ENCODE measurements around the gene IGSF8.
"Not testable (repeated sequence)": the region's sequence is repeated elsewhere in the genome, so short reads cannot be mapped to it uniquely, and the experiment has no call there.

The IGSF8 gene

DNA sequence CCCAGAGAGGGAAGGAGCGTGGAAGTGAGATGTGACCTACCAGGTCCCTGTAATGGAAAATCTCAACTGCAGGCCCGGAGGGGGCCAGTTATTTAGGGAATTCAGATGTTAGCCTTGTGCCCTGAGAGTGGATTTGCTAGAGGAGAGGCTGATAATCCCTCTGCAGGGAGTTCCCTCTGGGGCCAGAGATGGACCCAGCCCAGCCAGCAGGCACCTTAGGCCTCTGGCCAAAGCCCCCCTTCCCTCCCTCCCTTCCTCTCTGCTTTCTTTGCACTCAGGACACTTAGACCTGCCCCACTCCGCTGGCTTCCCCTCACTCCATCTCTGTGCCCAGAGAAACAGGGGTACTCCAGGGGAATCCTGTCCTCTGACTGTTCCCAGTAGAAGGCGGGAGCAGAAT, 15.7 kb upstream of the IGSF8 start:
- H3K4me3 ChIP-seq = no peak overlapping the region
- no peak for DNase-seq (ENCODE audit: low read depth, low spot score)
- no peak overlapping the region for H3K27ac ChIP-seq
- H3K36me3 ChIP-seq (ENCODE audit: insufficient read depth, low read length) = no peaks in the 10 kb centered on the region
- no peaks in the 10 kb centered on the region for H3K9me3 ChIP-seq (ENCODE audit: low read depth, low read length)
- TF ChIP-seq POLR2AphosphoS5 (IDR thresholded peaks at IDR 0.05; ENCODE audit: borderline replicate concordance, low read depth, low read length) (no peak), FOXP2 (optimal IDR thresholded peaks at IDR 0.05; ENCODE audit: control extremely low read depth, extremely low read length, insufficient read depth) (no peak), EZH2 (IDR thresholded peaks at IDR 0.05) (no peak)
- H3K9ac ChIP-seq (ENCODE audit: insufficient read length) = no peak overlapping the region

DNA sequence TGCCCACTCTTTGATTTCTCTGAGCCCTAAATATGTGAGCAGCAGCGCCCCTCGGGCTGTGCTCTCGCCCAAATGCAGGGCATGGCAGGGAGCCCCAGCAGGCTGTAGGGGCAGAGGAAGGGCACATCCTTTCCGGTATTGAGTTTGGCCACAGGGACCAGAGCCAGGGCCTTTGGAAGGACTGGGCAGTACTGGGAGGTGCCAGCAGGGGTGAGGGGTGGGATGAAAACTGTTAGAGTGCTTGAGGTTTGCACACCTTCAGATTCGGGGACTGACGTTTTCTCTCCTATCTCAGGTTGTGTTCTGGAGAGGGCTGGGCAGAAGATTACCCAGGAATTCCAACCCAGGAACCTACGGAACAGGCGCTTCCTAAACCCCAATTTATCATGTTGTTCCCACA, 15.0 kb upstream of the IGSF8 start:
- no peak overlapping the region for H3K4me3 ChIP-seq
- H3K36me3 ChIP-seq (ENCODE audit: insufficient read depth, low read length) = no peaks in the 10 kb centered on the region
- DNase-seq (ENCODE audit: low read depth, low spot score) = no peak
- H3K9ac ChIP-seq (ENCODE audit: insufficient read length) = no peak overlapping the region
- no peaks in the 10 kb centered on the region for H3K9me3 ChIP-seq (ENCODE audit: low read depth, low read length)
- no peak overlapping the region for H3K27ac ChIP-seq
- TF ChIP-seq FOXP2 (optimal IDR thresholded peaks at IDR 0.05; ENCODE audit: control extremely low read depth, extremely low read length, insufficient read depth) (no peak), EZH2 (IDR thresholded peaks at IDR 0.05) (no peak), POLR2AphosphoS5 (IDR thresholded peaks at IDR 0.05; ENCODE audit: borderline replicate concordance, low read depth, low read length) (no peak)

DNA sequence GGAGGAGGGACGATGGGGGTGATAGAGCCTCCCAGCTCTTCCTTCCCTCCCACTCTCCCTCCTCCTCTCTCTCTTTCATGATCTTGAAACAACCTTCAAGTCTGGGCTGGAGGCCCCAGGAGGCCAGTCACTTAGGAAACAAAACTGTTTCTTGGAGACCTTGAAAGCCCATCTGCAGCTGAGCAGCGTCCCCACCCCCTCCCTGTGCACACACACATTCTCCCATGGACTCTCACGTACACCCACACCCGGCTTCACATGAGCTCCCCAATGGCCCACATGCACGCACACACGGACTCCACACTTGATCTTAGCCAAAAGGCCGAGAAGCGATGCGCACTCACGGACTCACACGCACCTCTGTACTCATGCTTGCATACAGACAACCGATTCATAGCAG, 13.9 kb upstream of the IGSF8 start:
- no peaks in the 10 kb centered on the region for H3K9me3 ChIP-seq (ENCODE audit: low read depth, low read length)
- H3K4me3 ChIP-seq = no peak overlapping the region
- no peaks in the 10 kb centered on the region for H3K36me3 ChIP-seq (ENCODE audit: insufficient read depth, low read length)
- TF ChIP-seq POLR2AphosphoS5 (IDR thresholded peaks at IDR 0.05; ENCODE audit: borderline replicate concordance, low read depth, low read length) (no peak), FOXP2 (optimal IDR thresholded peaks at IDR 0.05; ENCODE audit: control extremely low read depth, extremely low read length, insufficient read depth) (no peak), EZH2 (IDR thresholded peaks at IDR 0.05) (no peak)
- H3K27ac ChIP-seq = no peak overlapping the region
- DNase-seq (ENCODE audit: low read depth, low spot score) = no peak
- H3K9ac ChIP-seq (ENCODE audit: insufficient read length) = no peak overlapping the region

DNA sequence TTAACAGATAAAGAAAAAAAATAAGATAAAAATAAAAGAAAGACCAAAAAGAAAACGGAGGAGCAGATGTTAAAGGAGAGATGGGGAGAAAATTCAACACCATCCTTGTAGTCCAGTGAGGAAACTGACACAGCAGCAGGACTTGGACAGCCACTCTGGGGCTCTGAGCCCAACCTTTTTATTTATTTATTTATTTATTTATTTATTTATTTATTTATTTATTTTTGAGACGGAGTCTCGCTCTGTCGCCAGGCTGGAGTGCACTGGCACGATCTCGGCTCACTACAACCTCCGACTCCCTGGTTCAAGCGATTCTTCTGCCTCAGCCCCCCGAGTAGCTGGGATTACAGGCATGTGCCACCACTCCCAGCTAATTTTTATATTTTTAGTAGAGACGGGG, 13.0 kb upstream of the IGSF8 start:
- not testable (repeated sequence) for H3K27ac ChIP-seq; H3K9me3 ChIP-seq (ENCODE audit: low read depth, low read length); H3K36me3 ChIP-seq (ENCODE audit: insufficient read depth, low read length); H3K9ac ChIP-seq (ENCODE audit: insufficient read length); DNase-seq (ENCODE audit: low read depth, low spot score); H3K4me3 ChIP-seq

DNA sequence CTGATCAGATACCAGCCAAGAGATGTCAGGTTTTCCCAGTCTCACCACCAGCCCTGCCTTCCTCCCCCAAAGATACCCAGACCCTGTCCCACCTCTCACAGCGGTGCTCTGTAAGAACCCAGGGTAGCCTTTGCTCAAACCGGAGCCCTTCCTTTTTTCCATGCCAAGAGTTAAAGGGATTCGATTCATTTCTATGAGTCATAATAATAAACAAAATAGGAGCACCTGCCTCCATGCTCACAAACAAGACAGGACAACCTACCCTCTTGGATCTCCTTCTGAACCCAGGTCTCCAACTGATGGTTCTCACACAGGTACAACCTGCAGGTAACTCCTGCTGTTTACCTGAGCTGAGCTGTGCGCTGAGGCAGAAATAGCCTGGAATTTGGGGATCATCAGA, 11.3 kb upstream of the IGSF8 start:
- no peak overlapping the region for H3K4me3 ChIP-seq
- DNase-seq (ENCODE audit: low read depth, low spot score) = no peak

DNA sequence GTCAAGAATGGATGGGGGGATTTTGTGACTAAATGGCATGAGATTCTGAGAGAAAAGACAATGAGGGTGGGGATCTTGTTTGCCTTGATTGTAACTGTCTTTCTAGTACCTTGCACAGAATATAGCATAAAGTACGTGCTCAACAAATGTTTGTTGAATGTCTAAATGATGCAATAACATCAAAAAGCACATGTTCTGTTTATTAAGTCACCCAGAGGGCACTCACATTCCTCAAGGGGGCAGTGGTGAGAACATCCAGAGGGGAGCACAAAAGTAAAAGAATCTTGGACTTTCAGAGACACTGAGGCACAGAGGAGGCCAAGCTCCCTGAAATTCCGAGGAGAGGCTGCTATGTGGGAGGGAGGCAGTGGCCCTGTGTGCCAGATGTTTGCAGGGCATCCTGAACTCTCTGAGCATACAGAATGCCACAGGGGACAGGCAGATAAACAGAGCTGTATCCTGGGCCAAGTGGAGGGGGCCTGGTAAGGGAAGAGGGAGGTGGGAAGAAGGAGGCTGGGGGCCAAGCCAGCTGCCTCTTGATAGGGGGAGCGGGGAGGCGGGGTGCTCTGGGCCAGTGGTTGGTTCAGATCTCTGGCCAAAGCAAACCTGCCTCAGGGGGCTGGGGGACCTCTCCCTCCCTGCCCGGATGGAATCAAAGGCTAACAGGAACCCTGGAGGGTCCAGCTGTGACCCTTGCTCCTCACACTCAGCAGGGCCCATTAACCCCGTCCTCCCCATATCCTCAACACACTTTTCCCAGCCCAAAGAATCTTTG, 10.7 kb upstream of the IGSF8 start:
- no peaks in the 10 kb centered on the region for H3K36me3 ChIP-seq (ENCODE audit: insufficient read depth, low read length)
- no peak for DNase-seq (ENCODE audit: low read depth, low spot score)
- no peak overlapping the region for H3K4me3 ChIP-seq
- no peak overlapping the region for H3K27ac ChIP-seq
- TF ChIP-seq EZH2 (IDR thresholded peaks at IDR 0.05) = no peak
- TF ChIP-seq POLR2AphosphoS5 (IDR thresholded peaks at IDR 0.05; ENCODE audit: borderline replicate concordance, low read depth, low read length) = no peak
- TF ChIP-seq FOXP2 (optimal IDR thresholded peaks at IDR 0.05; ENCODE audit: control extremely low read depth, extremely low read length, insufficient read depth) = no peak
- H3K9me3 ChIP-seq (ENCODE audit: low read depth, low read length) = no peaks in the 10 kb centered on the region
- no peak overlapping the region for H3K9ac ChIP-seq (ENCODE audit: insufficient read length)

More for the DNA sequence above, 11.3 kb upstream of the IGSF8 start:
- Histone ChIP-seq H3K9me3 (ENCODE audit: low read depth, low read length) (no peaks in the 10 kb centered on the region), H3K36me3 (ENCODE audit: insufficient read depth, low read length) (no peaks in the 10 kb centered on the region), H3K27ac (no peak overlapping the region), H3K9ac (ENCODE audit: insufficient read length) (no peak overlapping the region)
- no peak for TF ChIP-seq POLR2AphosphoS5 (IDR thresholded peaks at IDR 0.05; ENCODE audit: borderline replicate concordance, low read depth, low read length)
- no peak for TF ChIP-seq EZH2 (IDR thresholded peaks at IDR 0.05)
- TF ChIP-seq FOXP2 (optimal IDR thresholded peaks at IDR 0.05; ENCODE audit: control extremely low read depth, extremely low read length, insufficient read depth) = no peak

- no peak overlapping the region for H3K4me3 ChIP-seq
- TF ChIP-seq EZH2 (IDR thresholded peaks at IDR 0.05) (no peak), POLR2AphosphoS5 (IDR thresholded peaks at IDR 0.05; ENCODE audit: borderline replicate concordance, low read depth, low read length) (no peak), FOXP2 (optimal IDR thresholded peaks at IDR 0.05; ENCODE audit: control extremely low read depth, extremely low read length, insufficient read depth) (no peak)
- no peak overlapping the region for H3K9ac ChIP-seq (ENCODE audit: insufficient read length)
- no peaks in the 10 kb centered on the region for H3K36me3 ChIP-seq (ENCODE audit: insufficient read depth, low read length)
- H3K9me3 ChIP-seq (ENCODE audit: low read depth, low read length) = no peaks in the 10 kb centered on the region
- no peak for DNase-seq (ENCODE audit: low read depth, low spot score)
- no peak overlapping the region for H3K27ac ChIP-seq
Observed at GRCh38 chr1:160107512-160107911, 9.1 kb upstream of the IGSF8 start.

- no peaks in the 10 kb centered on the region for H3K9me3 ChIP-seq (ENCODE audit: low read depth, low read length)
- H3K27ac ChIP-seq = no peak overlapping the region
- no peak for TF ChIP-seq FOXP2 (optimal IDR thresholded peaks at IDR 0.05; ENCODE audit: control extremely low read depth, extremely low read length, insufficient read depth)
- TF ChIP-seq POLR2AphosphoS5 (IDR thresholded peaks at IDR 0.05; ENCODE audit: borderline replicate concordance, low read depth, low read length) = no peak
- no peak for TF ChIP-seq EZH2 (IDR thresholded peaks at IDR 0.05)
- H3K36me3 ChIP-seq (ENCODE audit: insufficient read depth, low read length) = no peaks in the 10 kb centered on the region
- no peak for DNase-seq (ENCODE audit: low read depth, low spot score)
- H3K9ac ChIP-seq (ENCODE audit: insufficient read length) = no peak overlapping the region
- H3K4me3 ChIP-seq = no peak overlapping the region
Observed at GRCh38 chr1:160105155-160105554, 6.7 kb upstream of the IGSF8 start.

DNA sequence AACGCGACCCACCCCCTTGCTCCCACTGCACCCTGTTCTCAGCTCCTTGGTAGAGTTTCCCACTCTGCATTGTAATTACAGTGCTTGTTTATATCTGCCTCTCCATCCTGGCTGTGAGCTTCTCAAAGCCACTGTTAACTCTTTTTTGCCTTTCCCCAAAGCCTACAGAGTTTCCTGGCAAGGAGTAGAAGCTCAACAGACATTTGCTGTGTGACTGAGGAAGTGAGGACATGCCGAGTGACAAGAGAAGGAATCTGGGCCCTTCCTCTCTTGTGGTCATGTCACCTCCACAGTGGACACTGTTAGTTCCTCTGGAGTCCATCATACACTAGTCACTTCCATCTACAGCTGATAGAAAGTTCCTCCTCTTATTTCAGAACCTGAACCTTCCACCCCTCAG, 6.1 kb upstream of the IGSF8 start:
- Histone ChIP-seq H3K9ac (ENCODE audit: insufficient read length) (no peak overlapping the region), H3K27ac (no peak overlapping the region), H3K36me3 (ENCODE audit: insufficient read depth, low read length) (no peaks in the 10 kb centered on the region), H3K9me3 (ENCODE audit: low read depth, low read length) (no peaks in the 10 kb centered on the region), H3K4me3 (no peak overlapping the region)
- TF ChIP-seq FOXP2 (optimal IDR thresholded peaks at IDR 0.05; ENCODE audit: control extremely low read depth, extremely low read length, insufficient read depth) = no peak
- TF ChIP-seq POLR2AphosphoS5 (IDR thresholded peaks at IDR 0.05; ENCODE audit: borderline replicate concordance, low read depth, low read length) = no peak
- TF ChIP-seq EZH2 (IDR thresholded peaks at IDR 0.05) = no peak
- DNase-seq (ENCODE audit: low read depth, low spot score) = no peak

All from SK-N-MC (cell line).